ENCODE measurements around the gene RUNDC1.

Gene RUNDC1

DNA sequence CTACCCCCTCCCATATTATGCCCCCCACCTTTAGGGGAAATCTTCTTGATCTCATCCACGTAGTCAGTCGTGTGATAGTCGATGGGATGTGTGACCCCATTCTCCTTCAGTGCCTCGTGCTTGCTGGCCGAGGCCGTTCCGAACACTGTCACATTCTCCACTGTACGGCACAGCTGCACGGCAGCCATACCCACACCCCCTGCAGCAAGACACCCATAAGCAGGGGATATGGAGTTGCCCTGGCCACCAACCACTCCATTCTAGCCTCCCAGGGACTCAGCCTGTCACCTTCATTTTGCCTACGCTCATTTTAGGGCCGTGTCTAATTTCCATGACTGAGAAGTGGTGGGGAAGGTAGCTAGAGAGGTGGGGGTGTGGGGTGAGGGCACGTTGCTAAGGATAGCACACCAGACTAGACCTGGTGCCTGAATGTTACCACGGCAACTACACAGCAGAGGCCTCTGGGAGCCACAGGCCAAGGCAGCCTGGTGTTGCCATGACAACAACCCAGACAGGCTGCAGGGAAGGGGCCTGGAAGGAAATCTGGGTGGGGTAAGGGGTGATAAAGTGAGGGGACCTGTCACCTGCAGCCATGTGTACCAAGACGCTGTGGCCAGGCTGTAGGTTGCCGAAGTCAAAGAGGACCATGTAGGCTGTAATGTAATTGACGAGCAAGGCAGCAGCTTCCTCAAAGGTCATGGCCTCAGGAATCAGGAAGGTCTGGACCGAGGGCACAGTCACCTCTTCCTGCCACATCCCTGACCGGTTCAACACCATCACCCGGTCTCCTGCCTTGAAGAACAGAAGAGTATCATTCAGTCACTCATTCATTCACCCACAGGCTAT lies 37.9 kb downstream of the RUNDC1 start:
- Histone ChIP-seq H3K27ac (ENCODE audit: poor library complexity, severe bottlenecking) (no peak overlapping the region), H3K36me3 (ENCODE audit: low read depth) (peaks cover 25% of the 10 kb centered on the region), H3K9me3 (ENCODE audit: severe bottlenecking) (no peaks in the 10 kb centered on the region), H3K4me1 (ENCODE audit: insufficient read depth, poor library complexity, severe bottlenecking) (no peaks in the 10 kb centered on the region), H3K4me3 (ENCODE audit: severe bottlenecking) (no peak overlapping the region), H3K27me3 (ENCODE audit: insufficient read depth, poor library complexity, severe bottlenecking) (no peaks in the 10 kb centered on the region)
- no peak for ATAC-seq (ENCODE audit: low read depth)
- TF ChIP-seq, protein P1, sequence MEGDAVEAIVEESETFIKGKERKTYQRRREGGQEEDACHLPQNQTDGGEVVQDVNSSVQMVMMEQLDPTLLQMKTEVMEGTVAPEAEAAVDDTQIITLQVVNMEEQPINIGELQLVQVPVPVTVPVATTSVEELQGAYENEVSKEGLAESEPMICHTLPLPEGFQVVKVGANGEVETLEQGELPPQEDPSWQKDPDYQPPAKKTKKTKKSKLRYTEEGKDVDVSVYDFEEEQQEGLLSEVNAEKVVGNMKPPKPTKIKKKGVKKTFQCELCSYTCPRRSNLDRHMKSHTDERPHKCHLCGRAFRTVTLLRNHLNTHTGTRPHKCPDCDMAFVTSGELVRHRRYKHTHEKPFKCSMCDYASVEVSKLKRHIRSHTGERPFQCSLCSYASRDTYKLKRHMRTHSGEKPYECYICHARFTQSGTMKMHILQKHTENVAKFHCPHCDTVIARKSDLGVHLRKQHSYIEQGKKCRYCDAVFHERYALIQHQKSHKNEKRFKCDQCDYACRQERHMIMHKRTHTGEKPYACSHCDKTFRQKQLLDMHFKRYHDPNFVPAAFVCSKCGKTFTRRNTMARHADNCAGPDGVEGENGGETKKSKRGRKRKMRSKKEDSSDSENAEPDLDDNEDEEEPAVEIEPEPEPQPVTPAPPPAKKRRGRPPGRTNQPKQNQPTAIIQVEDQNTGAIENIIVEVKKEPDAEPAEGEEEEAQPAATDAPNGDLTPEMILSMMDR (IDR thresholded peaks at IDR 0.05; ENCODE audit: poor library complexity, severe bottlenecking) = no peak
- DNase-seq (ENCODE audit: low spot score) = no peak

DNA sequence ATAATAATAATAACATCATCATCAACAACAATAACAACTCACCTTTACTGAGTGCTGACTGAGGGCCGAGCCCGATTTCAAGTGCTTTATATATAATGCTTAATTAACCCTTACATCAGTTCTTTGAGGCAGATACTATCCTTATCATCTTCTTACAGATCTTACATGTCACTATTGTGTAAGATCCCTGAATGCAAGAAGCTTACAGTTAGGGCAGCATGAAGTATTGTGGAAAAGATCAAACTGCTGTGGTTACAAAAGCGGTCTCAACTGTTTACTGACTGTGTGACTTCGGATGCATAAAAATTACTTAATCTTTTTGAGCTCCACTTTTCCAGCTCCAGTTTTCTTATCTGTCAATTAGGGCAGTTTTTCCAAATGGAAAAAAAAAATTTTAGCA lies 38.6 kb downstream of the RUNDC1 start:
- H3K36me3 ChIP-seq (ENCODE audit: low read depth) = peaks cover 25% of the 10 kb centered on the region
- no peak overlapping the region for H3K27ac ChIP-seq (ENCODE audit: poor library complexity, severe bottlenecking)
- no peak for DNase-seq (ENCODE audit: low spot score)
- H3K9me3 ChIP-seq (ENCODE audit: severe bottlenecking) = no peaks in the 10 kb centered on the region
- H3K4me1 ChIP-seq (ENCODE audit: insufficient read depth, poor library complexity, severe bottlenecking) = no peaks in the 10 kb centered on the region
- no peak overlapping the region for H3K4me3 ChIP-seq (ENCODE audit: severe bottlenecking)
- no peaks in the 10 kb centered on the region for H3K27me3 ChIP-seq (ENCODE audit: insufficient read depth, poor library complexity, severe bottlenecking)
- TF ChIP-seq, protein P1 (IDR thresholded peaks at IDR 0.05; ENCODE audit: poor library complexity, severe bottlenecking) = no peak
- no peak for ATAC-seq (ENCODE audit: low read depth)

DNA sequence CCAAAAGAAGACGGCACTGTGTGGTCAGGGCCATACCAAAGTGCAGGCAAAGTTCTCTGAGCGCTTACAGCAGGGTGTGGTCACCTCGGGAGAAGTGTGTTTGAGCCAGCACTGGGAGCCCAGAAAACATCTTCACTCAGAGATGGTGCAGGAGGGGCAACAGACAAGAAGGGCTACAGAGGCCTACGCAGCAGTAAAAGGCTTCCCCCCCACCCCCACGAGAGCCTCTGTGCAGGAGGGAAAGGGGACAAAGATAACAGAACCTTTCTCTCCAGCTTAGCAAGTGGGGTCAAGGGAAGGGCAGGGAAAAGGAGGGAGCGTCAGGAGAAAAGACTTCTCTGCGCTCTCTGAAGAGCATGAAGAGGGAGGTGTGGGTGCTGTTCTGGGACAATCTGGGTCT lies 39.1 kb downstream of the RUNDC1 start:
- H3K27ac ChIP-seq (ENCODE audit: poor library complexity, severe bottlenecking) = peak overlapping the region; percentile 64
- DNase-seq (ENCODE audit: low spot score) = no peak
- no peak for ATAC-seq (ENCODE audit: low read depth)
- H3K27me3 ChIP-seq (ENCODE audit: insufficient read depth, poor library complexity, severe bottlenecking) = no peaks in the 10 kb centered on the region
- H3K36me3 ChIP-seq (ENCODE audit: low read depth) = peaks cover 25% of the 10 kb centered on the region
- H3K4me1 ChIP-seq (ENCODE audit: insufficient read depth, poor library complexity, severe bottlenecking) = no peaks in the 10 kb centered on the region
- no peak overlapping the region for H3K4me3 ChIP-seq (ENCODE audit: severe bottlenecking)
- no peaks in the 10 kb centered on the region for H3K9me3 ChIP-seq (ENCODE audit: severe bottlenecking)
- TF ChIP-seq, protein P1 (IDR thresholded peaks at IDR 0.05; ENCODE audit: poor library complexity, severe bottlenecking) = no peak

DNA sequence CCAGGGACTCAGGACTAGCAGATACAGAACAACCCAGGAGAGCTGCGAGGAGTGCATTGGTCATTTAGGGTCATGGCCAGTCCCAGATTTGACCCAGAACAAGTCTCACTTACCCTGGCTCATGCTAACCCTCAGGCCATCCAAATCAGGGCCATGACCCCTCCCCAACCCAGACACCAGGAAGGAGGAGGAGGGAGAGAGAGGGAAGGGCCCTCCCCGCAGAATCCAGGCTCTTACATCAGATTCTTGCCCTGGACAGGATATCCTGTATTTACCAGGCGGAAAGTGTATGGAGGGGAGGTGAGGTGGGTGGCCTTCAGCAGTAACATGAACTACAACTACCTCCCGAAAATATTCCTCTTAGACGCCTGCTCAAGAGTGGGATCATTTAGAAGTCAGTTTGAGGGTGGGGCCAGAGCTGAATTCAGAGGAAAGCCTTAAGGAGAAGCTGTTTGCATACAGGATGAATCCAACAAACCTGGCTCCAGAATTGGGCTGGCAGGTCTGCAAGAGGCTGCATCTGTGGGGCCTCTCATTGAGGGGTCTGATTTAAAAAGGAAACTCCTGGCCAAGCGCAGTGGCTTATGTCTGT lies 39.8 kb downstream of the RUNDC1 start:
- Histone ChIP-seq H3K27ac (ENCODE audit: poor library complexity, severe bottlenecking) (peak overlapping the region; percentile 64), H3K4me1 (ENCODE audit: insufficient read depth, poor library complexity, severe bottlenecking) (no peaks in the 10 kb centered on the region), H3K27me3 (ENCODE audit: insufficient read depth, poor library complexity, severe bottlenecking) (no peaks in the 10 kb centered on the region), H3K9me3 (ENCODE audit: severe bottlenecking) (no peaks in the 10 kb centered on the region), H3K36me3 (ENCODE audit: low read depth) (peaks cover 25% of the 10 kb centered on the region), H3K4me3 (ENCODE audit: severe bottlenecking) (no peak overlapping the region)
- no peak for DNase-seq (ENCODE audit: low spot score)
- TF ChIP-seq, protein P1 (IDR thresholded peaks at IDR 0.05; ENCODE audit: poor library complexity, severe bottlenecking) = no peak
- no peak for ATAC-seq (ENCODE audit: low read depth)
